ENCODE data around the gene HSPD1. TPM values are rescaled to one million over a fixed set of nuclear protein-coding genes. Genes with fewer than 3 reads are reported as not detected.
A peak's percentile ranks its signal among the peaks of the same experiment; 100 is the strongest.

HSPD1 gene
- total and polyA plus RNA-seq, 9 of the 15 experiments (the other 6 are each of a cell fraction or from before 2014, with no cell fraction given), result 398 to 1,014 (median 622) TPM

- TF ChIP-seq ZBTB26 (CRISPR knock-in tag; IDR thresholded peaks at IDR 0.05) (no peak), KLF6 (CRISPR knock-in tag; IDR thresholded peaks at IDR 0.05; ENCODE audit: borderline replicate concordance) (peak; percentile 82; the same call in 1 of the 2 replicates), FOXA1 (IDR thresholded peaks at IDR 0.05; ENCODE audit: borderline replicate concordance) (no peak), SPI1 (IDR thresholded peaks at IDR 0.05; ENCODE audit: borderline replicate concordance, low read depth, low read length) (peak; percentile 72), ZBTB1 (CRISPR knock-in tag; IDR thresholded peaks at IDR 0.05; ENCODE audit: borderline replicate concordance, low read depth) (peak; percentile 95), SMARCA4 (IDR thresholded peaks at IDR 0.05) (no peak), ZNF75A (CRISPR knock-in tag; IDR thresholded peaks at IDR 0.05) (no peak), ZNF407 (IDR thresholded peaks at IDR 0.05; ENCODE audit: low read depth) (peak; percentile 46; the same call in 1 of the 2 replicates), CBX3 (IDR thresholded peaks at IDR 0.05; ENCODE audit: borderline replicate concordance in 1 of 2, low read length in 2 of 2) (peak in 1 of 2 experiments; percentile 58; a peak in 1 of 3 replicates), ZBTB17 (CRISPR knock-in tag; IDR thresholded peaks at IDR 0.05) (peak; percentile 55; the same call in 1 of the 2 replicates), CTBP1 (IDR thresholded peaks at IDR 0.05; ENCODE audit: borderline replicate concordance) (peak; percentile 72), ZBTB33 (CRISPR knock-in tag; IDR thresholded peaks at IDR 0.05) (peak; percentile 13; the same call in 1 of the 2 replicates), ZFPM2 (CRISPR knock-in tag; IDR thresholded peaks at IDR 0.05) (no peak), MED1 (CRISPR knock-in tag; IDR thresholded peaks at IDR 0.05; ENCODE audit: borderline replicate concordance) (no peak; the same call in 1 of the 2 replicates), KLF13 (tag; IDR thresholded peaks at IDR 0.05; ENCODE audit: borderline replicate concordance, low read depth) (peak; percentile 97)
These were observed at the start of gene HSPD1, which contains the start of gene HSPE1 (continued) for GRCh38 chr2:197499594-197500502.

Data from K562 (cell line).